Renal pelvis (tissue), 4 donors: ENCODE measurements around the gene NUDT9. TPM values are rescaled to one million over a fixed set of nuclear protein-coding genes. Genes with fewer than 3 reads are reported as not detected.
"Not testable (repeated sequence)": the region's sequence is repeated elsewhere in the genome, so short reads cannot be mapped to it uniquely, and the experiment has no call there.

Experiments used
- DNase-seq: peaks from one replicate; pipeline ENCODE4 v3.0.0-alpha.2; 2013
- polyA plus RNA-seq, 3 donors: library from polyadenylated mRNA; unstranded; fragments of 120-200 nt; gene quantifications; one replicate each; pipeline ENCODE4 v1.2.1, GENCODE V29; 2013; ENCODE audit not compliant: insufficient read length in 3 of 3

NUDT9 gene
- polyA plus RNA-seq, 3 donors: 57.8 to 69.9 (median 68.7) TPM

DNA sequence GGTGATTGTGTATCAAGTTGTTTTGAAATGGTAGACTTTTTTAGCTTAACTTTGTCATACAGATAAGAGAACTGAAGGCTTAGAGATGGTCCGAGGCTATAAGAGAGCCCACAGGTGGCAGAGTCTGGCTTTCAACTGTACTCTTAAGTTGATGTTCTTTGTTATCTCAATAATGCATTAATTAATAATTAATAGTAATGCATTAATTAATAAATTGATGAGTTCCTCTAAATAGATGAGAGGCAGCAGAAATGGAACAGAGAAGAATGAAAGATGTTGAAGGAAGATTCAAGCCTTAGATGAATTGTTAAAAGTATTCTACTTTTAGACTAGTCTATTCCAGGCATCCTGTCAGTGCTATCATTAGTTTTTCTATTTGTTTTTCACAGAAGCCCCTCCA is 22.4 kb downstream of the NUDT9 start:
- no peak for DNase-seq

DNA sequence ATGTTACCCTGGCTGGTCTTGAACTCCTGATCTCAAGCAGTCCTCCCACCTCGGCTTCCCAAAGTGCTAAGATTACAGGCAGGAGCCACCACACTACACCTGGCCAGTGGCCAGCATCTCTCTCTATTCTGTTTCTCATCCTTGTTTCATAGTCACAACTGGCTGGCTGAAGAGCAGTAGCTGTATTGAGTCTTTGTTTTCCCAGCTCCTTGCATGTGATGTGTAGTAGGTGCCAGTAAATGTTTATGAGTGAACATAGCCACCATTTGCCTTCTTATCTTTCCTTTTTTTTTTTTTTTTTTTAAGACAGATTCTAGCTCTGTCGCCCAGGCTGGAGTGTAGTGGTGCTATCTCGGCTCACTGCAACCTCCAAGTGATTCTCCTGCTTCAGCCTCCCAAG is 23.6 kb downstream of the NUDT9 start:
- no peak for DNase-seq

DNA sequence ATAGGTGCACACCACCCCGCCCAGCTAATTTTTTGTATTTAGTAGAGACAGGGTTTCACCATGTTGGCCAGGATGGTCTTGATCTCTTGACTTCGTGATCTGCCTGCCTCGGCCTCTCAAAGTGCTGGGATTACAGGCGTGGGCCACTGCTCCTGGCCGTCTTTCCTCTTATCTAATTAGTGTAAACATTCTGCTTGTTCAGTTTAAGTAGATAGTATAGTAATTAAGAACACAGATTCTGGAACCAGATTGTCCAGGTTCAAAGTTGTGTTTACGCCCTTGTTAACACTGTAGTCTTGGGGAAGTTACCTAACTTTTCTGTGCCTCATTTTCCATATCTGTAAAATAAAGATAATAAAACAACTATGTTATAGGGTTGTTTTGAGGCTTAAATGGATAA is 24.0 kb downstream of the NUDT9 start:
- DNase-seq: not testable (repeated sequence)

- no peak for DNase-seq
These were observed 29.2 kb downstream of the NUDT9 start for GRCh38 chr4:87451537-87451936.

- no peak for DNase-seq
These were observed 36.5 kb downstream of the NUDT9 start for GRCh38 chr4:87458913-87459312.

GRCh38 chr4:87461281-87461700 is 38.9 kb downstream of the NUDT9 start:
- DNase-seq: no peak

DNA sequence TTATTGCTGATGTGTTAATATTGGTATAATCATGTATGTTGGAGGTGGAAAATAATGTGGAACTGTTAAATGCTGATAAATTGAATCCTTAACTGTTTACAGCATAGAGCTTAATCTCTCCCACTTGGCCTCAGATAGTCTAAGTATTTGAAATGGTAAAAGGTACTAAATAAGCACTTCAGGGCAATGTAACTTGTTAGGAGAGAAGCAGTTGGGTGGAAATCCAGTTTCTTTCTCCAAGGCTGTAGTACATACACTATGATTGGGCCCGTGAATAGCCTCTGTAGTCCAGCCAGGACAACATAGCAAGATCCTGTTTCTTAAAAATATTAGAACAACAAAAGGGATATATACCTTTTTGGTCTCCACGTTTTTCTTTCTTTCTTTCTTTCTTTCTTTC is 39.7 kb downstream of the NUDT9 start:
- DNase-seq: no peak

GRCh38 chr4:87465739-87466366 is 43.5 kb downstream of the NUDT9 start:
- peak; percentile 42 for DNase-seq

DNA sequence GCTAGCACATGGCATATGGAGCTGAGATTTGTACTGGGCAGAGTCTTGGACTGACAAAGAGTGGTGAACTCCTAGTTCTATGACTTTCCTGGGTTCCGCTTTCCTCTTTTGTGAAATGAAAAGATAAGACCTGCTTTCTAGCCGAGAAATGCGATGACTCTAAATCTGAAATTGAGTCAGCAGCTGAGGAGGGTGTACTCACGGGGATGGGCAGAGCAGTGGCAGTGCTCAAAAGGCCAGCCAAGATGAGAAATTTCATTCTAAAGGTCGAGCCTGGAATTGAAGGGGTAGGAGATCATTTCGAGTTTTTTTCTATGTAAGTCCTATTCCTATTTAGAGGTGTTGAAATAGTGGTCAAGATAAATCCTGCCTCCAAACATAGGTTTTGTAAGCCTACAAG is 47.0 kb downstream of the NUDT9 start:
- no peak for DNase-seq

- DNase-seq: no peak
These were observed 54.6 kb downstream of the NUDT9 start for GRCh38 chr4:87476934-87477333.

- no peak for DNase-seq
These were observed 56.4 kb downstream of the NUDT9 start for GRCh38 chr4:87478732-87479250.

GRCh38 chr4:87481377-87481776 is 59.0 kb downstream of the NUDT9 start:
- DNase-seq: no peak

DNA sequence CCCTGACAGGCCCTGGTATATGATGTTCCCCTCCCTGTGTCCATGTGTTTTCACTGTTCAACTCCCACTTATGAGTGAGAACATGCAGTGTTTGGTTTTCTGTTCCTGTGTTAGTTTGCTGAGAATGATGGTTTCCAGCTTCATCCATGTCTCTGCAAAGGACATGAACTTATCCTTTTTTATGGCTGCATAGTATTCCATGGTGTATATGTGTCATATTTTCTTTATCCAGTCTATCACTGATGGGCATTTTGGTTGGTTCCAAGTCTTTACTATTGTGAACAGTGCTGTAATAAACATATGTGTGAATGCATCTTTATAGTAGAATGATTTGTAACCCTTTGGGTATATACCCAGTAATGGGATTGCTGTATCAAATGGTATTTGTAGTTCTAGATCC is 60.9 kb downstream of the NUDT9 start:
- not testable (repeated sequence) for DNase-seq

- DNase-seq: not testable (repeated sequence)
These were observed 66.3 kb downstream of the NUDT9 start for GRCh38 chr4:87488666-87489065.

DNA sequence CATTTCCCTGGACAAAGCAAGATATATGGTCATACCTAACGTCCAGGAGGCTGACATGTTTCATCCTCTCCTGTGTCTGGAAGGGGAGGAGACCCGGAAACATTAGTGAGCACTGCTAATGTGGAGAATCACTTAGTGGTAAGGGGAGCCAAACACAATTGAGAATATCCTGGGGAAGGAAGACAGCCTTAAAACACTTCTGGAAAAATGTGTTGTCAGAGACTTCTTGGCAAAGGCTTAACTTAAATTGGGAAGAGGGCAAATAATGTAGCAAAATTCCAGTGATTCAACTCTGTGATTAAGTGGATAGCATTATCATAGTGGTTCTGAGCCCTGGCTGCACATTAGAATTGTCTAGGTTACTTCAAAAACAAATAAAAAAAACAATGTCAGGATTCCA is 67.3 kb downstream of the NUDT9 start:
- no peak for DNase-seq

- DNase-seq: no peak
These were observed 68.4 kb downstream of the NUDT9 start for GRCh38 chr4:87490664-87491369.

DNA sequence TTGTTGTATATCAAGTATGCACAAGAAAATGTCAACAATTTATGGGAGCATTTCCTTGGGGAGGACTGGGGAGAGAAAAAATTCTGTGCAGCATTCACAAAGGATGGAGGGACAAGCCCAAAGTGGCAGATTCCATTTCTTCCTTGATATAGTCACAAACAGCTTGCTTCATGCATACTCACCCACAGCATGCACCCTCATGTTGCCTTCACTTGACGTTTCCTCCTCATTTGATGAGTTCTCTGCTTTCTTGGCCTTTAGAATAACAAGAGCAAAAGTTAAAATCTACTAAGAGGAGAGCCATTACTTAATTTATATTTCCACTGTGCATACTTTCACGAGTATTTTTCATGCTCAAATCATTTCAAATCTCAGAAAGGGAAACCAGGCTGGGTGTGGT is 69.1 kb downstream of the NUDT9 start:
- DNase-seq: no peak

DNA sequence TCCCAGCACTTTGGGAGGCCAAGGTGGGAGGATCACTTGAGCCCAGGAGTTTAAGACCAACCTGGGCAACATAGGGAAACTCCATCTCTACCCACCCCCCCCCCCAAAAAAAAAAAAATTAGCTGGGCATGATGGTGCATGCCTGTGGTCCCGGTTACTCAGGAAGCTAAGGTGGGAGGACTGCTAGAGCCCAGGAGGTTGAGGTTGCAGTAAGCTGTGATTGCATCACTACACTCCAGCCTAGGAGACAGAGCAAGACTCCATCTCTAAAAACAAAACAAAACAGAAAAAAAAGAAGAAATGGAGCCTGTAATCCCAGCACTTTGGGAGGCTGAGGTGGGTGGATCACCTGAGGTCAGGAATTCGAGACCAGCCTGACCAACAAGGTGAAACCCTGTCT is 69.5 kb downstream of the NUDT9 start:
- not testable (repeated sequence) for DNase-seq

GRCh38 chr4:87493115-87493514 is 70.7 kb downstream of the NUDT9 start:
- DNase-seq: no peak

DNA sequence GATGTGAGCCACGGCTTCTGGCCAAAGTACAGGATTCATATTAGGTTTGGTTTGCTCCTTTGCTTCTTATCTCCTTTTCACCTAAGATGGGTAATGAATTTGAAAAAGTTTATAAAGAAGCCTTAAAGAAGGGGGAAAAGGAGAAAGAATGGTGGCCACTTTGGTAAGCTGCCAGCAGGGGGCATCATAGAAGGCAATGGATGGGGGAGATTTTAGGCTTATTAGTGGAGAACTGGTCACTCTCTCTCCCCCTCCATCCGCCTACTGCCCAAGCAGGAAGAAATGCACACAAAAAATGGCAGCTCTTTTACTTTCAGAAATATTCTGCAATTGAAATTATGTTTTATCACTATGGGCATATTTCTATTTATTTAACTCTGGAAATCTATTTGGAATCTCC is 74.8 kb downstream of the NUDT9 start:
- no peak for DNase-seq

DNA sequence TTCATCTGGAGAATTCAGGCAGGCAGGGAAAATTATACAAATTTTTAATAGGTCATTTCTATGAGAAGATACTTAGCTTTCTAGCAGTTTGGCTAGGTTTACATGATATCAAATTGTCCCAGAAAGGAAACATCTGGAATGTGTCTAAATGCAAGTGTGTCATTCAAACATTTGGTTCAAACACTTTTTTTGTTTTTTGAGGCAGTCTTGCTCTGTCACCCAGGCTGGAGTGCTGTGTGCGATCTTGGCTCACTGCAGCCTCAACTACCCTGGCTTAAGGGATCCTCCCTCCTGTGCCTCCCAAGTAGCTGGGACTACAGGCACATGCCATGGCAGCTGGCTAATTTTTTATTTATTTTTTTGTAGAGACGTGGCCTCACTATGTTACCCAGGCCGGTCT is 75.2 kb downstream of the NUDT9 start:
- no peak for DNase-seq

- peak; percentile 50 for DNase-seq
These were observed 76.1 kb downstream of the NUDT9 start for GRCh38 chr4:87498446-87498900.

GRCh38 chr4:87499403-87500091 is 77.2 kb downstream of the NUDT9 start:
- no peak for DNase-seq
